Liver (tissue), 9 donors: ENCODE results near the gene CCDC68. TPM values are rescaled to one million over a fixed set of nuclear protein-coding genes. Genes with fewer than 3 reads are reported as not detected.

Experiments
- DNase-seq: peaks from one replicate; pipeline ENCODE4 v3.0.0-alpha.2; 2017; ENCODE audit warnings: low spot score
- H3K27ac ChIP-seq, 2 donors: one replicate each; pipeline ENCODE4 v1.7.0; 2013; ENCODE audit warnings: inconsistent platforms in 2 of 2, low read length in 2 of 2, control low read depth in 1 of 2, low read depth in 1 of 2, mild to moderate bottlenecking in 1 of 2
- H3K27me3 ChIP-seq, 4 donors: one replicate each; pipeline versions ENCODE4 v1.6.1 to v1.7.0; 2013; ENCODE audit warnings: low read length in 3 of 4, inconsistent platforms in 1 of 4, mild to moderate bottlenecking in 1 of 4, moderate library complexity in 1 of 4; ENCODE audit not compliant: control insufficient read depth in 4 of 4, insufficient read depth in 4 of 4
- H3K36me3 ChIP-seq, 4 donors: one replicate each; pipeline versions ENCODE4 v1.6.1 to v1.7.0; 2013; ENCODE audit warnings: low read length in 3 of 4, mild to moderate bottlenecking in 3 of 4, low read depth in 1 of 4, moderate library complexity in 1 of 4; ENCODE audit not compliant: control insufficient read depth in 4 of 4, insufficient read depth in 3 of 4
- H3K4me1 ChIP-seq, 4 donors: one replicate each; pipeline versions ENCODE4 v1.6.1 to v1.7.0; 2013; ENCODE audit warnings: low read length in 3 of 4, mild to moderate bottlenecking in 3 of 4, moderate library complexity in 1 of 4; ENCODE audit not compliant: control insufficient read depth in 4 of 4, insufficient read depth in 4 of 4
- H3K4me3 ChIP-seq, 3 donors: one replicate each; pipeline versions ENCODE4 v1.6.1 to v1.7.0; 2013; ENCODE audit warnings: low read length in 3 of 3, control low read depth in 1 of 3, low read depth in 1 of 3, mild to moderate bottlenecking in 1 of 3
- H3K9ac ChIP-seq, 2 donors: one replicate each; pipeline ENCODE4 v1.7.0; 2013; ENCODE audit warnings: low read length in 2 of 2, mild to moderate bottlenecking in 2 of 2, moderate library complexity in 2 of 2, control low read depth in 1 of 2, low read depth in 1 of 2
- H3K9me3 ChIP-seq, 4 donors: one replicate each; pipeline versions ENCODE4 v1.6.1 to v1.7.0; 2013; ENCODE audit warnings: low read length in 3 of 4; ENCODE audit not compliant: control insufficient read depth in 4 of 4
- EGR1 ChIP-seq, 2 donors: IDR thresholded peaks; 2 replicates each; pipeline ENCODE4 v1.6.1; 2016 to 2018; ENCODE audit warnings: antibody characterized with exemption in 2 of 2, low read depth in 2 of 2
- FOXA2 ChIP-seq: IDR thresholded peaks from 2 replicates; pipeline ENCODE4 v1.6.1; 2016; ENCODE audit warnings: antibody characterized with exemption
- GABPA ChIP-seq, 2 donors: IDR thresholded peaks in 1 of 2; conservative IDR thresholded peaks in 1 of 2; 2 replicates each; pipeline ENCODE4 v1.6.1; 2016; ENCODE audit warnings: antibody characterized with exemption in 2 of 2, mild to moderate bottlenecking in 1 of 2, moderate library complexity in 1 of 2
- HNF4A ChIP-seq, 2 donors: conservative IDR thresholded peaks; 2 replicates each; pipeline ENCODE4 v1.6.1; 2016; ENCODE audit warnings: antibody characterized with exemption in 2 of 2, mild to moderate bottlenecking in 2 of 2
- HNF4G ChIP-seq: IDR thresholded peaks from 2 replicates; pipeline ENCODE4 v1.6.1; 2016; ENCODE audit warnings: antibody characterized with exemption
- JUND ChIP-seq, 2 donors: IDR thresholded peaks; 2 replicates each; pipeline ENCODE4 v1.6.1; 2016; ENCODE audit warnings: antibody characterized with exemption in 2 of 2
- NR2F2 ChIP-seq: IDR thresholded peaks from 2 replicates; pipeline ENCODE4 v1.6.1; 2016; ENCODE audit warnings: antibody characterized with exemption
- RAD21 ChIP-seq, 2 donors: IDR thresholded peaks; 2 replicates each; pipeline ENCODE4 v1.6.1; 2016; ENCODE audit warnings: antibody characterized with exemption in 2 of 2, mild to moderate bottlenecking in 2 of 2
- RXRA ChIP-seq, 2 donors: IDR thresholded peaks; 2 replicates each; pipeline ENCODE4 v1.6.1; 2017 to 2018; ENCODE audit warnings: antibody characterized with exemption in 2 of 2, mild to moderate bottlenecking in 1 of 2
- SP1 ChIP-seq: IDR thresholded peaks from 2 replicates; pipeline ENCODE4 v1.6.1; 2018; ENCODE audit warnings: antibody characterized with exemption, mild to moderate bottlenecking
- TAF1 ChIP-seq: conservative IDR thresholded peaks from 2 replicates; pipeline ENCODE4 v1.6.1; 2016; ENCODE audit warnings: antibody characterized with exemption, mild to moderate bottlenecking
- YY1 ChIP-seq: IDR thresholded peaks from 2 replicates; pipeline ENCODE4 v1.6.1; 2016; ENCODE audit warnings: antibody characterized with exemption, mild to moderate bottlenecking
- WGBS: extraction: QIAGEN DNeasy Blood & Tissue Kit; methylation state at CpG from one replicate; pipeline ENCODE4 v1.1.7; 2013; 5-methylcytosine and 5-hydroxymethylcytosine counted together
- polyA plus RNA-seq, 2 donors: library from polyadenylated mRNA; stranded (reverse) in 1 of 2; unstranded in 1 of 2; fragments of 200-250 nt in 1 of 2; fragments of >200 nt in 1 of 2; fragmentation: Nextera tagmentation in 1 of 2; extraction: Ambion mirVana in 1 of 2; gene quantifications; one replicate each; pipeline versions ENCODE4 v1.2.1 to v1.2.3, GENCODE V29; 2013 to 2015
- total RNA-seq, 2 donors: library from RNA; depleted of rRNA; stranded (reverse); fragments of >200 nt; gene quantifications; one replicate each; pipeline ENCODE4 v1.2.3, GENCODE V29; 2014
- TF ChIP-seq, protein P1 (sequence below): IDR thresholded peaks from 2 replicates; pipeline ENCODE4 v1.6.1; 2016; ENCODE audit warnings: antibody characterized with exemption, mild to moderate bottlenecking
- TF ChIP-seq, protein P2 (sequence below): IDR thresholded peaks from 2 replicates; pipeline ENCODE4 v1.6.1; 2016; ENCODE audit warnings: antibody characterized with exemption
- TF ChIP-seq, protein P3 (sequence below): IDR thresholded peaks from 2 replicates; pipeline ENCODE4 v1.6.1; 2016; ENCODE audit warnings: antibody characterized with exemption
- TF ChIP-seq, protein P4 (sequence below): fragments of 150-350 bp; IDR thresholded peaks from 2 replicates; pipeline ENCODE4 v1.5.1; 2017; ENCODE audit warnings: improper control_type of control experiment, low read depth, low read length; ENCODE audit not compliant: missing input control
- TF ChIP-seq, protein P5 (sequence below): IDR thresholded peaks from 2 replicates; pipeline ENCODE4 v1.6.1; 2016; ENCODE audit warnings: antibody characterized with exemption
- donor health status: healthy.
- donor health status: healthy.
- donor health status: healthy.
- donor health status: healthy.
- donor health status: healthy.

CCDC68 gene
- total and polyA plus RNA-seq, 4 donors, result 2.6 to 17.5 (median 11.2) TPM

DNA sequence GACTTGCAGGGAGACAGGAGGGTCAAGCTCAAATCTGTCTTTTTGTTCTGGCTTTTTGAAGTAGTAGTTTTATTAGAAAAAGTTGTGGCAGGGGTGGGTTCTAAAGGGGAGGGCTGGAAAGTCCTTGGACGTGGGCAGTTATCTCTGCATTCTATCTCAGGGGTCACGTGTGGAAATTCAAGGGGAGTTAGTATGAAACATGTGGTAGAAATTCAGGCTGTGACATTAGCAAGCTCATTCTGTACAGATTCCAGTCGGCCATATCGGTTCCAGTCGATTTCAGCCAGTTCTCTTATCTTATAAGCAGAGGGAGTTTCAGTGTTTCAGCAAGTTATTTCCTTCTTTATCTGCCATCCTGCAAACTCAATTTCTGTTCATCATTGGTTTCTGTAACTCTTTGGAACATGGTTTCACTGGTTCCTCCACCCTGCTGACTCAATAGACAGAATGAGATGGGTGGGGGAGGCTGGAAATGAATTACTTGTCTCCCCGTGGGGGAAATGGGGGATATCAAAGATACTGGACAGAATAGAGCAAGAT lies 78.0 kb downstream of the CCDC68 start:
- TF ChIP-seq, protein P1, sequence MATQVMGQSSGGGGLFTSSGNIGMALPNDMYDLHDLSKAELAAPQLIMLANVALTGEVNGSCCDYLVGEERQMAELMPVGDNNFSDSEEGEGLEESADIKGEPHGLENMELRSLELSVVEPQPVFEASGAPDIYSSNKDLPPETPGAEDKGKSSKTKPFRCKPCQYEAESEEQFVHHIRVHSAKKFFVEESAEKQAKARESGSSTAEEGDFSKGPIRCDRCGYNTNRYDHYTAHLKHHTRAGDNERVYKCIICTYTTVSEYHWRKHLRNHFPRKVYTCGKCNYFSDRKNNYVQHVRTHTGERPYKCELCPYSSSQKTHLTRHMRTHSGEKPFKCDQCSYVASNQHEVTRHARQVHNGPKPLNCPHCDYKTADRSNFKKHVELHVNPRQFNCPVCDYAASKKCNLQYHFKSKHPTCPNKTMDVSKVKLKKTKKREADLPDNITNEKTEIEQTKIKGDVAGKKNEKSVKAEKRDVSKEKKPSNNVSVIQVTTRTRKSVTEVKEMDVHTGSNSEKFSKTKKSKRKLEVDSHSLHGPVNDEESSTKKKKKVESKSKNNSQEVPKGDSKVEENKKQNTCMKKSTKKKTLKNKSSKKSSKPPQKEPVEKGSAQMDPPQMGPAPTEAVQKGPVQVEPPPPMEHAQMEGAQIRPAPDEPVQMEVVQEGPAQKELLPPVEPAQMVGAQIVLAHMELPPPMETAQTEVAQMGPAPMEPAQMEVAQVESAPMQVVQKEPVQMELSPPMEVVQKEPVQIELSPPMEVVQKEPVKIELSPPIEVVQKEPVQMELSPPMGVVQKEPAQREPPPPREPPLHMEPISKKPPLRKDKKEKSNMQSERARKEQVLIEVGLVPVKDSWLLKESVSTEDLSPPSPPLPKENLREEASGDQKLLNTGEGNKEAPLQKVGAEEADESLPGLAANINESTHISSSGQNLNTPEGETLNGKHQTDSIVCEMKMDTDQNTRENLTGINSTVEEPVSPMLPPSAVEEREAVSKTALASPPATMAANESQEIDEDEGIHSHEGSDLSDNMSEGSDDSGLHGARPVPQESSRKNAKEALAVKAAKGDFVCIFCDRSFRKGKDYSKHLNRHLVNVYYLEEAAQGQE, result no peak
- Histone ChIP-seq H3K27ac (no peak overlapping the region), H3K4me1 (peaks cover 0 to 12% (median 6%) of the 10 kb centered on the region in 4 donors), H3K9ac (no peak overlapping the region), H3K9me3 (no peaks in the 10 kb centered on the region), H3K27me3 (no peaks in the 10 kb centered on the region), H3K4me3 (no peak overlapping the region), H3K36me3 (no peaks in the 10 kb centered on the region)
- WGBS, result 80% methylated on average over 6 of the region's 6 CpGs
- DNase-seq, result no peak

DNA sequence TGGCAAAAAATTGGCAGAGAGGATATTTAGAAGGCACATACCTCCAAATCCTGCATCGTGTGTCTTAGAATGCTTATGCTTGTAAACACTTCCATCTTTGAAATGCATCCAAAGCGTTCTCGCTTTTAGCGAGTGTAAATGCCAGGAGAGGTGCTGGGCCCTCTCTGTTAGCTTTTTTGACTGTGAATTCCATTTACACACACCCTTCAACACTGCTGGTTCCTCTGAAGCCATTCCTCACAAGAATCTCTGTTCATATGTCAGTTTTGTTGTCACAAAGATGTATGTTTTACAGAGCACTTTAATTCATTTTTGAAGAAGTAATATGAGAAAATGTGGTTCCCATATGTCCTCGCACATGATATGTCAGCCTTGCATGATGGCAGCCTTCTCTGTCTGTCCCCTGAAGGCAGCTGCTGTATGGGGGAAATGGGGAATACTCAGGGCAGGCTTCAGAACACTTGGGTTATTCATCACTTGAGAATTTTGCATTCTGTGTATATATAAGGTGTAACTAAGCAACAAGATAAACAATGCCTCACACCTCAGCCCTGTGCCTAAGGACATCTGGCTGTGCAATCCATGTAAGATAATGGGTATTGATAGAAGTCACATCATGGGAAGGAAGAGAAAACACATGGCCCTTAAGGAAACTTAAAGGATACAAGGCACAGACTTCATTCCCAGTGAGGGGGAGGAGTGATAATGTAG lies 78.7 kb downstream of the CCDC68 start:
- TF ChIP-seq, protein P2, sequence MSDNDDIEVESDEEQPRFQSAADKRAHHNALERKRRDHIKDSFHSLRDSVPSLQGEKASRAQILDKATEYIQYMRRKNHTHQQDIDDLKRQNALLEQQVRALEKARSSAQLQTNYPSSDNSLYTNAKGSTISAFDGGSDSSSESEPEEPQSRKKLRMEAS, result no peak
- no peak for TF ChIP-seq RAD21 (IDR thresholded peaks at IDR 0.05)
- TF ChIP-seq SP1, result no peak
- no peak for TF ChIP-seq NR2F2
- no peak for TF ChIP-seq GABPA (IDR thresholded peaks at IDR 0.05 in 1 of 2, conservative IDR thresholded peaks at IDR 0.05 in 1 of 2)
- TF ChIP-seq, protein P3, sequence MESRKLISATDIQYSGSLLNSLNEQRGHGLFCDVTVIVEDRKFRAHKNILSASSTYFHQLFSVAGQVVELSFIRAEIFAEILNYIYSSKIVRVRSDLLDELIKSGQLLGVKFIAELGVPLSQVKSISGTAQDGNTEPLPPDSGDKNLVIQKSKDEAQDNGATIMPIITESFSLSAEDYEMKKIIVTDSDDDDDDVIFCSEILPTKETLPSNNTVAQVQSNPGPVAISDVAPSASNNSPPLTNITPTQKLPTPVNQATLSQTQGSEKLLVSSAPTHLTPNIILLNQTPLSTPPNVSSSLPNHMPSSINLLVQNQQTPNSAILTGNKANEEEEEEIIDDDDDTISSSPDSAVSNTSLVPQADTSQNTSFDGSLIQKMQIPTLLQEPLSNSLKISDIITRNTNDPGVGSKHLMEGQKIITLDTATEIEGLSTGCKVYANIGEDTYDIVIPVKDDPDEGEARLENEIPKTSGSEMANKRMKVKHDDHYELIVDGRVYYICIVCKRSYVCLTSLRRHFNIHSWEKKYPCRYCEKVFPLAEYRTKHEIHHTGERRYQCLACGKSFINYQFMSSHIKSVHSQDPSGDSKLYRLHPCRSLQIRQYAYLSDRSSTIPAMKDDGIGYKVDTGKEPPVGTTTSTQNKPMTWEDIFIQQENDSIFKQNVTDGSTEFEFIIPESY, result no peak
- TF ChIP-seq EGR1 (IDR thresholded peaks at IDR 0.05; ENCODE audit: low read depth in 2 of 2), result no peak
- no peak for TF ChIP-seq HNF4A (conservative IDR thresholded peaks at IDR 0.05)
- no peak for TF ChIP-seq RXRA (IDR thresholded peaks at IDR 0.05)
- TF ChIP-seq, protein P1, result no peak
- TF ChIP-seq JUND (IDR thresholded peaks at IDR 0.05), result no peak
- TF ChIP-seq FOXA2, result no peak
- TF ChIP-seq, protein P4, sequence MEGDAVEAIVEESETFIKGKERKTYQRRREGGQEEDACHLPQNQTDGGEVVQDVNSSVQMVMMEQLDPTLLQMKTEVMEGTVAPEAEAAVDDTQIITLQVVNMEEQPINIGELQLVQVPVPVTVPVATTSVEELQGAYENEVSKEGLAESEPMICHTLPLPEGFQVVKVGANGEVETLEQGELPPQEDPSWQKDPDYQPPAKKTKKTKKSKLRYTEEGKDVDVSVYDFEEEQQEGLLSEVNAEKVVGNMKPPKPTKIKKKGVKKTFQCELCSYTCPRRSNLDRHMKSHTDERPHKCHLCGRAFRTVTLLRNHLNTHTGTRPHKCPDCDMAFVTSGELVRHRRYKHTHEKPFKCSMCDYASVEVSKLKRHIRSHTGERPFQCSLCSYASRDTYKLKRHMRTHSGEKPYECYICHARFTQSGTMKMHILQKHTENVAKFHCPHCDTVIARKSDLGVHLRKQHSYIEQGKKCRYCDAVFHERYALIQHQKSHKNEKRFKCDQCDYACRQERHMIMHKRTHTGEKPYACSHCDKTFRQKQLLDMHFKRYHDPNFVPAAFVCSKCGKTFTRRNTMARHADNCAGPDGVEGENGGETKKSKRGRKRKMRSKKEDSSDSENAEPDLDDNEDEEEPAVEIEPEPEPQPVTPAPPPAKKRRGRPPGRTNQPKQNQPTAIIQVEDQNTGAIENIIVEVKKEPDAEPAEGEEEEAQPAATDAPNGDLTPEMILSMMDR, result no peak
- no peak for TF ChIP-seq TAF1
- no peak for TF ChIP-seq YY1
- TF ChIP-seq HNF4G, result no peak
- TF ChIP-seq, protein P5, sequence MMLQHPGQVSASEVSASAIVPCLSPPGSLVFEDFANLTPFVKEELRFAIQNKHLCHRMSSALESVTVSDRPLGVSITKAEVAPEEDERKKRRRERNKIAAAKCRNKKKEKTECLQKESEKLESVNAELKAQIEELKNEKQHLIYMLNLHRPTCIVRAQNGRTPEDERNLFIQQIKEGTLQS, result no peak
- Histone ChIP-seq H3K4me3 (no peak overlapping the region), H3K9ac (no peak overlapping the region), H3K27ac (no peak overlapping the region), H3K4me1 (peaks cover 0 to 14% (median 6%) of the 10 kb centered on the region in 4 donors), H3K9me3 (no peaks in the 10 kb centered on the region), H3K36me3 (no peaks in the 10 kb centered on the region), H3K27me3 (no peaks in the 10 kb centered on the region)
- WGBS, result 84% methylated on average over 5 of the region's 5 CpGs
- DNase-seq, result no peak
